Measurements from ENCODE around the gene WWTR1. TPM values are rescaled to one million over a fixed set of nuclear protein-coding genes. Genes with fewer than 3 reads are reported as not detected.

Gene WWTR1
- total RNA-seq, 1 donor from 2014 or later: 111 TPM

DNA sequence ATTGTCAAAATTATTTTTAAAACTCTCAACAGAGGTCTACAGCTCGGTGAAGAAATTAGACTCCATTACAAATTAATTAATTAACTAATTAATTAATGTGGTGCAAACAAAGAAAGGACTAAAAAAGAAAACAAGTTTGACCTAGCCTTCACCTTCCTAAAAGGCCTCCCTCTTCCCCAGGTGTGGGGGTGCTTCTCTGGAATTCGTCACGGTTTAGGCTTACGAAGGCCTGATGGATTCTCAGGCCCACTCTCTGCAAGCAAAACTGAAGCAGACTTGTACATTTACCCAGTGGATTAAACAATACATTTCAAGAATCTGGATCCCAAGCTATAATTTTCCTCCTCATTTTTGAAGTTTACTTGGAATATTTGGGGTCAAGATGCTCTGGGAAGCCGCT is 94.7 kb downstream of the WWTR1 start:
- no peak for DNase-seq

DNA sequence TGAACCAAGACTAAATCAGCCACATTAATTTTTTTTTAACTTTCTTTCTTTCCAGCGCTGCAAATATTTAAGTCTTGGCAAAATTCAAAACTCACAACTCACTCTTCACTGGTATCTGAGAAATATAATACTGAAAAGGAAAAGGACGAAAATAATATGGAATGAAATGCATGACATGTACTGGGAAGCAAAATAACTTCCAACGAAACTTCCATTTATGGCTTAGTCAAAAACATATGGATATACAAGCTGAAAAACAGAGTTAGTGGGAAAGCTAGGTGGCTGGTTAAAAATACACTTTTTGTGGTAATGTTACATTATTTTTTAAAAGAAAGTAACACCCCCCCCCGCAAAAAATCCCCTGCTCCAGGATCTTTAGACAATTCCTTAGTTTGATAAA is 97.2 kb downstream of the WWTR1 start:
- DNase-seq: no peak

- no peak for DNase-seq
Observed at GRCh38 chr3:149560001-149560400, 97.8 kb downstream of the WWTR1 start.

GRCh38 chr3:149559525-149559924 is 98.3 kb downstream of the WWTR1 start:
- DNase-seq: peak; percentile 79

GRCh38 chr3:149555927-149556326 is 101.9 kb downstream of the WWTR1 start:
- no peak for DNase-seq

DNA sequence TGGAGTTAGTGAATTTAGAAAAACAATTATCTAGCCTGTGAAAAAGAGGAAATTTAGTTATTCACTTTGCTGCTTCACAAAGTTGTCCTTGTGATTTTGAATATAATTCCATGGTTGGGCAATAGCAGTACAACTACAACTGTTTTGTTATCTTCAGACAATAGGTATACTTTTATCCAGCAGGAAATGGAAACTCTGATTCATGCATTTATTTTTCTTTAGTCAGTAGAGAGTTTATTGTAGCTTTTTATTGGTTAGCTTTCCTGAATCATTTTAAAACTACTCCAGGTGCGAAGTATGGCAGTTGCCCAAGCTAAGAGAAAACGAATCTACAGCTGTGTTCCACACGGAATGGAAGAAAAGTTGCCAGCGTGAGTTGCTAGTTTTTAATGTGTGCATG is 103.0 kb downstream of the WWTR1 start:
- peak; percentile 92 for DNase-seq

DNA sequence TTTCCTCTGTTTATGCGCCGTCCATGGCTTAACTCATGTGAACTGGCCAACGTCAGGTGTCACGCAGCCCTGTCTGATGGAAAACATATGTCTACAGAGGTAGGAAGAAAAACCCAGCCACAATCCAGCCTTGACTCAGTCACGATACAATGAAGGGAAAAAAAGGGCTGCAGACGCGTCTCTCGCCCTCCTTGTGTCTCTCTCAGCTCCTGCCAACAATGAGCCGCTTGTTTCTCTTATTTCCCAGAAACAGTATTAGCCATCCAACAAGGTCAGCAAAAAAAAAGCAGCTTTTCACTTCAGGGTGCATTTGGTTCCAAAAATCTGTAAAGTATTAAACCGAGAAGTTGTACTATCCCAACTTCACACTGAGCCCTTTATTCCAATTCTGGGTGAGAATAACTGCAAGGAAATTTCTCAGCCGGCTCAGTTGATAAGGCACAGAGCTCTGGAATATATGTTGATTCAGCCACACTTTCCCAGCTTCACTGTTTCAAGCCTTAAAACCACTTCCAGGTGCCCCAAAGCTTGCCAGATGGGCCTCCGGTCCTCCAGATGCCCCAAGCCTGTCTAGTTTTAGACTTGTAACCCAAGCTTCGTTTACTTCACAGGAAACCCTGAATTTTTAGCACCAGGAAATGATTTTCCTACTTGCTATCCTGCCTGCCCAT is 103.9 kb downstream of the WWTR1 start:
- DNase-seq: peak; percentile 70

- no peak for DNase-seq
Observed at GRCh38 chr3:149552700-149553099, 105.1 kb downstream of the WWTR1 start.

GRCh38 chr3:149551500-149551899 is 106.3 kb downstream of the WWTR1 start:
- DNase-seq: no peak

- no peak for DNase-seq
Observed at GRCh38 chr3:149548669-149549065, 109.2 kb downstream of the WWTR1 start.

- no peak for DNase-seq
Observed at GRCh38 chr3:149547954-149548668, 109.7 kb downstream of the WWTR1 start.

DNA sequence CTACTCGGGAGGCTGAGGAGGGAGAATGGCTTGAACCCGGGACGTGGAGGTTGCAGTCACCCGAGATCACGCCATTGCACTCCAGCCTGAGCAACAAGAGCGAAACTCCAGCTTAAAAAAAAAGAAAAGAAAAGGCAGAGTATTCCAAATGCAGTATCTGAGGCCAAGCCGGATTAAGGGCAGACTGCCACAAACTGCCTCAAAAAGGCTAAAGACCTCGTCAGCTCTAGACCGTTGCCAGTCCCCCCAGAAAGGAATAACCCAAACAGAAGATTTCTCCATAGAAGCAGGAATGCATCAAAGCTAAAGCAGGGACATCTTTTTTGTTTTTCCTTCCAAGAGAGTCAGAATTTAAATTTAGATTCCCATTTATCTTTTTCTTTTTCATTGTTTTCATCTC is 110.4 kb downstream of the WWTR1 start:
- DNase-seq: no peak

- DNase-seq: no peak
Observed at GRCh38 chr3:149545049-149545448, 112.8 kb downstream of the WWTR1 start.

- peak; percentile 81 for DNase-seq
Observed at GRCh38 chr3:149542375-149543312, 115.2 kb downstream of the WWTR1 start.

DNA sequence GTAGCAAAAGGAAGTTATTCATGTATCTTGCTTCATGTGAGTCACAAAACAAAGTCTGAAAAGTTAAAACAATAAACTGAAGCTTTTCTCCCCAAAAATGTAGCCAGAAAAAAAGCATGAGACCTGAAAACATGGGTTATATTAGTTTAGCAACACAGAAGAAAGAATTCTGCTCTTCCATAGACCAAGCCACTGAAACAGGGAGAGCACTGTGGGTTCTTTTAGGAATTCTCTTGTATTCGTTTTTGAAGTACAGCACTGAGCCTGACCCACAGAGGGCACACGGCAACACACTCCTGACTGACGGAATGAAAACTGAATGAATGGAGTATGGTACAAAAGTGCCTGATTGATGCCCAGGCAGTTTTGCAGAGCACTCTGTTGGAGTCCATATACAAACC is 116.7 kb downstream of the WWTR1 start:
- peak; percentile 71 for DNase-seq

GRCh38 chr3:149538371-149538770 is 119.5 kb downstream of the WWTR1 start:
- DNase-seq: no peak

GRCh38 chr3:149536429-149536828 is 121.4 kb downstream of the WWTR1 start:
- DNase-seq: peak; percentile 68

DNA sequence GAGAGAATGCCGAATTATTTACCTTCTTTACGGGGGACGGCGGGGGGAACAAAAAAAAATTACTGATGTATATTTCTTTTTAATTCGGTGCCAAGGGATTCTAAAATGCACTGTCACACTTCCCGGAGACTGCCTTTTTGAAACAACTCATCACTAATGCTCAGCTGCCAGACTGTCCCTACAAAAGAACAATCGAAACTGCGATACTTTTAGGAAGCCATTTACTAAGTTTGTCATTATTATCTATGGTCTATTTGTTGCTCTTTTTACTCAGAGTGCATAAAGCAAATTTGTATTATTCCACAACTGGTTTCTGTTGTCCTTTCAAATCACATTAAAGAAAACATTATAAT is 122.5 kb downstream of the WWTR1 start:
- no peak for DNase-seq

DNA sequence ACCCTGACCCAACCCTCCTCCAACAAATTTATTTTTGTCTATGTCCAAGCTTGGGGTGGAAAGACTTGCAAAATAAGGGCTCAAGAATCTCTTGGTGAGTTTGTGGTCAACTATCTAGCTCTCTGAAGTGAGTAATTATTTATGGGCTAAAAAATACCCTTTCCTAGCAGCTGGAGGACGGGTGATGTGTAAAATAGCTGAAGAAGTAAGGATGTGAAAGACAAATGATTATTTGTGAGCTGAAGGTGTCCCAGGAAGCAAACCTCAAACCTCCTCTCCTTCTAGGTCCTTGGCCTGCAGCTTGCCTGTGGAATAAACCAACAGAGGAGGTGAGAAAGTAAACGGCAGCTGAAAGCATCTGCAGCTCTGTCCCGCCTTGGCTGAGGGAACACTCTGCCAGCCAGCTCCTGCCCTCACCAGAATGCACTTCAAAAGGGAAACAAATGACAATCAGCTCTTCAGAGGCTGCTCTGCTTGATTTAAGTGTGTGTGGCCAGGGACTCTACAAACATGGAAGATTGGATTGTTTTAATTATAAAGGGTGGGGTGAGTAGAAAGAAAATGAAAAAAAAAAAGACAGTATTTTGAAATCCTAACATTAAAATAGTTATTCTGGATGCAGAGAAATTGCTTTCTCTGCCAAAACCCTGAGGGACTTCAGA is 123.0 kb downstream of the WWTR1 start:
- DNase-seq: no peak

DNA sequence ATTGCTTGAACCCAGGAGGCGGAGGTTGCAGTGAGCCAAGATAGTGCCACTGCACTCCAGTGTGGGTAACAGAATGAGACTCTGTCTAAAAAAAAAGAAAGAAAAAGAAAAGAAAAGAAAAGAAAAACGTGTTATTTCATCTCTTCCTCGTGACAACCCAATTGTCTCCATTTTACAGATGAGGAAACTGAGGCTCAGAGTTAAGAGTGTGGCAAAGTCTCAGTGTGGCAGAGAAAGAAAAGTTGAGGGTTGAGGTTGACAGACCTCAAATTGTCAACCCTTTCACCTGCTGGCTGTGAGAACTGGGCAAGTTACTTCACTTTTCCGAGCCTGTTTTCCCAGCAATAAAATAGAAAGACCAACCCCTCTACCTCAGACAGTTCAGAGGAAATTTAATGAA is 123.7 kb downstream of the WWTR1 start:
- DNase-seq: no peak

DNA sequence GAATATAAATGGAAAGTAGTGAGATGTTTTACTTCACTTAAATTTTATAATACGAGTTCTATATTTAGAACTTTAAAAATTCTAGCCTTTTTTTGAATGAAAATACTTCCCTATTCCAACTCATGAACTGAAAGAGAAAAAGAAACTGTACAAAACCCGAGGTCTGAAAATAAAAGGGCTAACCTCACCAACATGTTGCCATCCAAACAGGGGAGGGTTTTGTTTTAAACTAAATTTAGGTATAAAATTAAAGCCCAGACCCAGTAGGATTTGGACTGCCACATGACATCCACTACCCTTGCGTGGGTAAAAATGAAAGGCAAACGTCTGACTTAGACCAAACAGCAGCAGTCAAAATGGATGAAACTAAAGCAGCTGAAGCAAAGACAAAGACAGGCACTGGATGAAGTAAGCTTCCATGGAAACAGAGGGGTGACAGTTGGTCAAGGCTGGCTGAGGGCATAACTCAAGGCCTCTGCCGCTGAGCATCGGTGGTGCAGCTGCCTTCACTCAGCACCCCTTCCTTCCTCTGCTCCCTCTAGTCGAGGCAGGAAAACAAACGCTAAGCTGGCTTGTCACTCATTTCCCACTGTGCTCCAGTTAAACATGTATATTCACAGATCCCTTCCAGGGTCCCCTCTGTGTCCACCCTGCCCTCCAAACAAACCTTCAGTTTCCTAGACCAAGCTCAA is 125.2 kb downstream of the WWTR1 start:
- peak; percentile 53 for DNase-seq

GRCh38 chr3:149529099-149529498 is 128.7 kb downstream of the WWTR1 start:
- DNase-seq: no peak
